GM19043 (cell line): ENCODE measurements around the gene DENND4C.
"Not testable (repeated sequence)": the region's sequence is repeated elsewhere in the genome, so short reads cannot be mapped to it uniquely, and the experiment has no call there.

Experiments
- ATAC-seq: cut with Tn5 transposase; IDR thresholded peaks from one replicate; pipeline ENCODE4 v1.9.1; 2021; ENCODE audit warnings: low read depth; ENCODE audit not compliant: unreplicated experiment

The DENND4C gene

GRCh38 chr9:19223724-19224123 lies 6.8 kb upstream of the DENND4C start:
- ATAC-seq, result no peak

DNA sequence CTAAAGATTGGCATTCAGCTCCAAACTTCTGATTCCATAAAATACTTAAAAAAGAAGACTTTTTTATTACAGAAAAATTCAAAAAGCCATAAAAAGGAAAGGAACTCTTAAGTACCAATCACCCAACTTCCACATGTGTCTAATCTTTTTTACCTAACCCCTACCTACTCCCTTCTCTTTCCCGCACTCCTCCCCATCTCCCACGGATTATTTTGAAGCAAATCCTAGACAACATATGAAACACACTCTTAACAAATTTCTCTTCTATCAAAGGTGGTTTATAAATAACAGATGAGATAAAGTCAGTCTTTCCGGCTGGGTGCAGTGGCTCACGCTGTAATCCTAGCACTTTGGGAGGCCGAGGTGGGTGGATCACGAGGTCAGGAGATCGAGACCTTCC lies 5.9 kb upstream of the DENND4C start:
- no peak for ATAC-seq

DNA sequence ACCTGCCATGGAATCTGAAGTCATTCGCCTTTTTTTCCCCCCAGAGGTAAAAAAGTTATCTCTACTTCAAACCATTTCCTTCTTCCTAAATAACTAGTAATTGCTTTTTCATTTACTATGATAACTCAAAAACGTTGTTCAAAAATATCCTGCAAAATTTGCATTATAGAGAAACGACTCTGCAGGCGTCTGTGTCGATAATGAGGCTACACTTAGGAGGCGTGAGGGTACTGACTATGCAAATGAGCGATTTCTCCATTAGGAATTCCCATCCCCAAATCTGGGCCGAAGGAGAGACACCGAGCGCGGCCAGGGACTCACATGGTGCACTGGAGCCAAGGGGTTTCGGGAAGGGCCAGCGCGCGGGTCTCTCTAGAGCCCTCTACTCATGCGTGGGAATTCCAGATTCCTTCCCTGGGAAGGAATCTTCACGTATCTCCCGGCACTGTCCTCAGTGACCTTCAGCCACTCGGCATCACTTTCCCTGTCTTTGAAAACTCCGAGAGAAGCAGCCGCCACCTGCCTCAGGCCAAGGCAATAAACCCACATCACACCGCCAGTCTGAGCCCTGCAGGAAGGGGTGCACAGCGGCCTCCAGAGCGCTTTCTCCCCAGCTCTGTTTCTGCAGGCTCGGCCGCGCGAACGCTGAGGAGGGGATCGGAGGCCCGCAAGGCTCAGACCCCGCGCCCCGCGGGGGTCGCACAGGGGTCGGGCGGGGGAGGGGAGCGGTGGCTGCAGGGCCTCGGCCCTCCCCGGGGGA lies 718 bp upstream of the DENND4C start:
- ATAC-seq, result peak; percentile 55

DNA sequence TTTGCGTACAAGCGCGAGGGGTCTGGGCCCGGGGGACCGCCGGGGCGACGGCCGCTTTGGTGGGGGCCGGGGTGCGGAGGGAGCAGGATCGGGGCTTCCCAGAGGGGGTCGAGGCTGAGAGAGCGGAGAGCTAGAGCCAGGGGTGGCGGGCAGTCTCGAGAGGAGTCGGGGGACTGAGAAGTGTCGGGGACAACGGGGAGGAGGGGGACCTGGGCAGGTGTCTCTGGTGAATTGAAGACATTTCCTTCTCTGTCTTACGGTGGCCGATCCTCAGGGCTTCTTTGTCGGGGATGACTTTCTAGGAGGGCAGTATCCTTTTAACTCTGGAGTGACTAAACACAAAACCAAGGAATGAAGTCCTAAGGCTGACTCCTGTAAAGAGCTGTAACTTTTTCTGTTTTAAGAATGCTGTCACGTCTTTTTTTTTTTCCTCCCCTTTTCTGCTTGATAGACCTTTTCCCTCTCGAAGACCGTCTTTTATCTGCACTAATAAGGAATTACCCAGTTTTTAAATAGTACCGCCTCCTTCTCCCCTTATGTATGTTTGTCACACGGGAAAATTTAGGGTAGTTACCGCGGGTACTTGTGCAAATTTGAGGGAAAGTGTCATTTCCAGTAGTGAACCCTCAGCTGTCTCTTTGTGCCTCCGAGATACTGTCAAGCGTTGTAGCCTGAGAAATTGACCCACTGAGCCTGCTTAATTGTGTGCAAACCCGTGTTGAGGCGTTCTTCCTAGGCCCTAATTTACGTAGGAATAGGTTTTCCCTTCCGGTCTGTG lies 822 bp downstream of the DENND4C start:
- no peak for ATAC-seq

GRCh38 chr9:19231904-19232822 lies 1.7 kb downstream of the DENND4C start:
- ATAC-seq, result no peak

- ATAC-seq, result no peak
These were observed 2.3 kb downstream of the DENND4C start for GRCh38 chr9:19232823-19233194.

- ATAC-seq, result no peak
These were observed 2.9 kb downstream of the DENND4C start for GRCh38 chr9:19233344-19233743.

DNA sequence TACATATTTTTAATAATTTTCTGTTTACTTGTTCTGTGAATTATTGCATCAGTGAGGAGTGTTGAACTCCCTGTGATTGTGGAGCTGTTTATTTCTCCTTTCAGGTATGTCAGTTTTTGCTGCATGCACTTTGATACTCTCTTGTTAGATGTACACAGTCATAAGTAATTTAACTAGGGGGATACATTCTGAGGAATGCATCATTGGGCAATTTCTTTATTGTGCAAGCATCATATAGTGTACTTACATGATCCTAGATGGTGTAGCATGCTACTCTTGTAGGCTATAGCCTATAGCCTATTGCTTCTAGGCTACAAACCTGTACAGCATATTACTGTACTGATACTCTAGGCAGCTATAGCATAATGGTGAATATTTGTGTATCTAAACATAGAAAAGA lies 9.5 kb downstream of the DENND4C start:
- no peak for ATAC-seq

DNA sequence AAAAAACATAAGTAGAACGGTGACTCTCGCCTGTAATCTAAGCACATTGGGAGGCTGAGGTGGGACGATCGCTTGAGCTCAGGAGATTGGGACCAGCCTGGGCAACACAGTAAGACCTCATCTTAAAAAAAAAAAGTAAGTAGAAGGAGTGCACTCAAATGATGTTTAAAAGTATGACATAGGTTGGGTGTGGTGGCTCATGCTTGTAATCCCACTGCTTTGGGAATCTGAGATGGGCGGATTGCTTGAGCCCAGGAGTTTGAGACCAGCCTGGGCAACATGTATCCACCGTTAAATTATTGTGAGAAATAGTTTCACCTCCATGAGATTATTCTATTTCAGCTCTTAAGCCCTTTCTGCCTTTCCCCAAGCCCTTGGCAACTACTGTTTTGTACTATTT lies 11.2 kb downstream of the DENND4C start:
- no peak for ATAC-seq

GRCh38 chr9:19243366-19244033 lies 13.0 kb downstream of the DENND4C start:
- no peak for ATAC-seq

DNA sequence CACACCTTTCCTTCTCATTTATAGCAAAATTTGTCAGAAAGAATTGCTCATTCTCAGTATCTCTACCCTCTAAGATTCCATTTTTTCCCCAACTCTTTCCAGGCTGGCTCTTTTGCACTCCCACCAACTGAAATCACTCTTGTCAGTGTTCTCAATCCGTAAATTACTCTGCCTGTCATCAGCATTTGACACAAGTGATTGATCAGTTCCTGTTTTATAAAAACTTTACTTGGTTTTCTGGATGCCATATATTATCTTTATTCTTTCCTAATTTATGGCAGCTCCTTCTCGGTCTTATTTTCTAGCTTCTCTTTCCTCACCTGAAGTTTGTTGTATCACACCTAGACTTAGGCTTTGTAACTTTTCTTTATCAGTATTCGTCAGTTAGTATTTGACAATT lies 16.4 kb downstream of the DENND4C start:
- no peak for ATAC-seq

GRCh38 chr9:19247420-19247819 lies 16.9 kb downstream of the DENND4C start:
- no peak for ATAC-seq

DNA sequence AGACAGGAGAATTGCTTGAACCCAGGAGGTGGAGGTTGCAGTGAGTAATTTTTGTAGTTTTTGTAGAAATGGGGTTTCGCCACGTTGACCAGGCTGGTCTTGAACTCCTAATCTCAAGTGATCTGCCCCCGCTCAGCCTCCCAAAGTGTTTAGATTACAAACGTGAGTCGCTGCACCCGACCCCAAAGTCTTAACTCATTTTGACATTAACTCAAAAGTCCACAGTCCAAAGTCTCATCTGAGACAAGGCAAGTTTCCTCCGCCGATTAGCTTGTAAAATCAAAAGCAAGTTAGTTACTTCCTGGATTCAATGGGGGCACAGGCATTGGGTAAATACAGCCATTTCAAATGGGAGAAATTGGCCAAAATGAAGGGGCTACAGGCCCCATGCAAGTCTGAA lies 19.9 kb downstream of the DENND4C start:
- not testable (repeated sequence) for ATAC-seq

GRCh38 chr9:19251203-19251602 lies 20.7 kb downstream of the DENND4C start:
- not testable (repeated sequence) for ATAC-seq

- not testable (repeated sequence) for ATAC-seq
These were observed 21.1 kb downstream of the DENND4C start for GRCh38 chr9:19251622-19252021.

DNA sequence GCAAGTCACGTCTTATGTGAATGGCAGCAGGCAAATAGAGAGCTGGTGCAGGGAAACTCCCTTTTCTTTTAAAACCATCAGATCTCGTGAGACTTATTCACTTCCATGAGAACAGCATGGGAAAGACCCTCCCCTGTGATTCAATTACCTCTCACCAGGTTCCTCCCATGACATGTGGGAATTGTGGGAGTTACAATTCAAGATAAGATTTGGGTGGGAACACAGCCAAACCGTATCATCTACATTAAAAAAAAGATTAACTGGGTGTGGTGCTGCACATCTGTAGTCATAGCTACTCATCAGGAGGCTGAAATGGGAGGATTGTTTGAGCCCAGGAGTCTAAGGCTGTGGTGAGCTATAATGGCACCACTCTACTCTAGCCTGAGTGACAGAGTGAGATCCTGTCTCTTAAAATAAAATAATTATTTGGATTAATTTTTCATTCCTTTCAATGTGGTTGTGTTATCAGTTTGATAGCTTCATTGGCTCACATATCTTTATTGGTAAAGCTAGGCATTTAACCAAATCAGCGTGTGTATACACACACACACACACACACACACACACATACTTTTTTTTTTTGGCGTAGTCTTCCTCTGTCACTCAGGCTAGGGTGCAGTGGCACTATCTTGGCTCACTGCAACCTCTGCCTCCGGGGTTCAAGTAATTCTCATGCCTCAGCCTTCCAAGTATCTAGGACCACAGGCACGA lies 21.8 kb downstream of the DENND4C start:
- no peak for ATAC-seq

- no peak for ATAC-seq
These were observed 22.4 kb downstream of the DENND4C start for GRCh38 chr9:19252885-19253219.

DNA sequence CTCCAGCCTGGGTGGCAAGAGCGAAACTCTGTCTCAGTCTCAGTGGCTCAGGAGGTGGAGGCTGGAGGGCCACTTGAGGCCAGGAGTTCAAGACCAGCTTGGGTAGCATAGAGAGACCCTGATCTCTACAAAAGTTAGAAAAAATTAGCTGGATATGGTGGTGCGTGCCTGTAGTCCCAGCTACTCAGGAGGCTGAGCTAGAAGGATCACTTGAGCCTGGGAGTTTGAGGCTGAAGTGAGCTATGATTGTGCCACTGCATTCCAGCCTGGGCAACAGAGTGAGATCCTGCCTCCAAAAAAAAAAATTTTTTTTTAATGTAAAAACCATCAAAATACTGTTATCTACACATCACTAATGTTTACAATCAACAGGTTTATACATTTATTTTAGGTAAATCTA lies 24.6 kb downstream of the DENND4C start:
- no peak for ATAC-seq

DNA sequence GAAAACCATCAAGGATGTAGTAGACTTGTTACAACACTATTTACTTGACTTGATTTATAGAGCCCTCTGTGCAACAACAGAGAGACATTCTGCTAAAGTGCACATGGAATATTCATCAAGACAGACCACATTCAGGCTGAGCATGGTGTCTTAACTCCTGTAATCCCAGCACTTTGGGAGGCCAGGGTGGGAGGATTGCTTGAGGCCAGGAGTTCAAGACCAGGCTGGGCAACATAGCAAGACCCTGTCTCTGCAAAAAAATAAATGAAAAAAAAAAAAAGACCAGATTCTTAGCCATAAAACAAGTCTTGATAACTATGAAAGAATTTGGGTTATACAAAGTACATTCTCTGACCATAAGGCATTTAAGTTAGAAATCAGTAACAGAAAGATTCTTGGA lies 25.3 kb downstream of the DENND4C start:
- no peak for ATAC-seq

GRCh38 chr9:19259665-19260255 lies 29.3 kb downstream of the DENND4C start:
- ATAC-seq, result not testable (repeated sequence)
